GM18868 (cell line): ENCODE data around the gene DNER.
A peak's percentile ranks its signal among the peaks of the same experiment; 100 is the strongest.
"Not testable (repeated sequence)": the region's sequence is repeated elsewhere in the genome, so short reads cannot be mapped to it uniquely, and the experiment has no call there.

Source experiments
- ATAC-seq: cut with Tn5 transposase; IDR thresholded peaks from one replicate; pipeline ENCODE4 v1.9.1; 2021; ENCODE audit warnings: mild to moderate bottlenecking, moderate library complexity; ENCODE audit not compliant: unreplicated experiment

DNER gene

GRCh38 chr2:229714080-229714735, at the start of gene DNER:
Gene DNER, minus strand, starts transcription at chr2:229714555. Its CDS starts 132 bp downstream, at chr2:229714423.
- peak; percentile 83 for ATAC-seq

DNA sequence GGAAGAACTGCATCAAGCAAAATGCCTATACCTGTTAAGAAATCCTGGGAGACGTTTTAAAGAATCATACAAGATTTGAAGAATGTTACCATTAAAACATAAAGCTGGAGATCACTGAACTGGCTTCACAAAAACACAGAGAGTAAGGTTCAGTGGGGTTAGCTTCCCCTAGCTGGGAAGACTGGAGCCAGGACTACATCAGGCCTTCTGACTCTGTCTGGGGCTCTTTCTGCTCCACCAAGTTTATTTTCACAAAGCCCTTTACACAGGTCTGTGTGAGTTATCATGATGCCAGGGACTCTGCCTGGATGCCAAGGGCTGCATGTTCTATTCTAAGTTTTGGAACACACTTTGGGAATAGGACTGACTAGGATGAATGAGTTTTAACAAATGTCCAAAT, 47.3 kb upstream of the DNER start:
- no peak for ATAC-seq

GRCh38 chr2:229757462-229757861, 43.1 kb upstream of the DNER start:
- ATAC-seq: not testable (repeated sequence)

GRCh38 chr2:229752970-229753729, 38.8 kb upstream of the DNER start:
- ATAC-seq: no peak

DNA sequence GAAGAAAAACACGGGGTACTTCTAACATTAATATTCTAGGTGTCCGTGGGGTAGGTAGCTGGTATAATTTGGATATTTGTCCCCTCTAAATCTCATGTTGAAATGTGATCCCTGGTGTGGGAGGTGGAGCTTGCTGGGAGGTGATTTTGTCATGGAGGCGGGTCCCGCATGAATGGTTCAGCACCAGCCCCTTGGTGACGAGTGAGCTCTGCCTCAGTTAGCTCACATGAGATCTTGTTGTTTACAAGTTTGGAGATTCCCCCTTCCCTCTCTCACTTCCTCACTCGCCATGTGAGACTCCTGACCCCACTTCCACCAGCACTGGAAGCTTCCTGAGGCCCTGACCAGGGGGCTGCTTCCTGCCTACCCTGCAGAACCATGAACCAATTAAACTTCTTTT, 35.4 kb upstream of the DNER start:
- ATAC-seq: no peak

GRCh38 chr2:229748950-229749349, 34.6 kb upstream of the DNER start:
- no peak for ATAC-seq

DNA sequence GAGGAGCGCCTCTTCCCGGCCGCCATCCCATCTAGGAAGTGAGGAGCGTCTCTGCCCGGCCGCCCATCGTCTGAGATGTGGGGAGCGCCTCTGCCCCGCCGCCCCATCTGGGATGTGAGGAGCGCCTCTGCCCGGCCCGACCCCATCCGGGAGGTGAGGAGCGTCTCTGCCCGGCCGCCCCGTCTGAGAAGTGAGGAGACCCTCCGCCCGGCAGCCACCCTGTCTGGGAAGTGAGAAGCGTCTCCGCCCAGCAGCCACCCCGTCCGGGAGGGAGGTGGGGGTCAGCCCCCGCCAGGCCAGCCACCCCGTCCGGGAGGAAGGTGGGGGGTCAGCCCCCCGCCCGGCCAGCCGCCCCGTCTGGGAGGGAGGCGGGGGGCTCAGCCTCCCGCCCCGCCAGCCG, 28.3 kb upstream of the DNER start:
- ATAC-seq: not testable (repeated sequence)

DNA sequence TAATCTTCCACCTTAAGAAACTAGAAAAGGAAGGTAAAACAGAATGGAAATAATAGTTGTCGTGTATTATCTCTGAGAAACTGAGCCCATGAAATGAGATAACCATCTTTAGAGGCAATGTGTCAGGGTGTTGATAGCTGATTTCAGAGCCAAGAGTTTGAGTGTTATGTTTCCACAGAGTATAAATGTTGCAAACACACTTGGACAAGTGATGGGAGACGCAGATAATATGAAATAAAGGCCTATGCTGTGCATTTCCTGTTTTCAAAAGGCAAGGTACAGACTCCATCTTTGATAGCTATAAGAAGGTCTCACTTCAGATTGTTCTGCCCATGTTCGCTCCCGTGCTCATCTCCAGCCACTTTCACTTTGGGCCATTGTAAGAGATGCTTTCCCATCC, 25.9 kb upstream of the DNER start:
- ATAC-seq: no peak

- no peak for ATAC-seq
Measured at GRCh38 chr2:229738024-229738625, 23.8 kb upstream of the DNER start.

GRCh38 chr2:229734410-229734809, 20.1 kb upstream of the DNER start:
- no peak for ATAC-seq

DNA sequence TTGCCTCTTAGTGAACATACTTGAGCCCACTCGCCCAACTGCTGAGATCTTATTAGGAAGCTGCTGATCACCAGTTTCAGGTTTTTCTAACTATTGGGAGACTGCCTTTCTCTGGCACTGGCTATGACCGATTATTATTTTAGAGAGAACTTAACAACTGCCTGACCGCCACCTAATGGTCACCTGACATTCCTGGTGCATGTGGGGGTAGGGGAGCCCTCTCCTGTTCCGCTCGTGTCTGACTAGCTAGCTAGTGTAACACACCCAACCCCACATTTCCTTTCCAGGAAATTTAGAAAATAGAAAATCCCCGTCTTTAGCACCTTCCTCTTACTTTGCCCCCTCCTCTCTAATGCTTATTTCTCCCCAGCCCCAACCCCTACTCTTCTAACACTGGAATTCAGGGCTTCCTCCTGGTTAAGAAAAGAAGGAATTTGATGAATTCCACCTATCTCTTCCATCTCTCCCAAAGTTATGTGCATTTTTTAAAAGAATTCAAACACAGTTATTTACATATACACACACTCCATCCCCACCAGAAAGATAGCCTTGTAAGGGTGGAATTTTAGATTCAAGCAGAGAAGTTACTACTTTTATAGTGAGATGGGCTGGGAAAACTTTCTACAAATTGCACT, 19.4 kb upstream of the DNER start:
- no peak for ATAC-seq

- no peak for ATAC-seq
Measured at GRCh38 chr2:229732897-229733296, 18.5 kb upstream of the DNER start.

GRCh38 chr2:229731916-229732315, 17.6 kb upstream of the DNER start:
- no peak for ATAC-seq

GRCh38 chr2:229731363-229731762, 17.0 kb upstream of the DNER start:
- no peak for ATAC-seq

DNA sequence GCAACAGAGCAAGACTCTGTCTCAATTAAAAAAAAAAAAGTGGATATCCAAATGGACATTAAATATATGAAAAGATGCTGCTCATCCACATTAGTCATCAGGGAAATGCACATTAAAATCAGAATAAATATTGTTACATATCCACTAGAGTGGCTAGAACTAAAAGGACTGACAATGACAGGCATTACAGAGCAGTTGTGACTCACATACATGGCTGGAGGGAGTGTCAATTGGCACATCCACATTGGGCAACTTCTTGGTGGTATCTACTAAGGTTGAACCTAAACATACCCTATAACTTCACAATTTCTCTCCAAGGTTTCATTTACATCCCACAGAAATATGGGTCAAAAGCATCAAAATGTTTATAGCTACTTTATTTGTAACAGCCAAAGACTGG, 14.0 kb upstream of the DNER start:
- ATAC-seq: no peak

GRCh38 chr2:229726643-229727042, 12.3 kb upstream of the DNER start:
- no peak for ATAC-seq

DNA sequence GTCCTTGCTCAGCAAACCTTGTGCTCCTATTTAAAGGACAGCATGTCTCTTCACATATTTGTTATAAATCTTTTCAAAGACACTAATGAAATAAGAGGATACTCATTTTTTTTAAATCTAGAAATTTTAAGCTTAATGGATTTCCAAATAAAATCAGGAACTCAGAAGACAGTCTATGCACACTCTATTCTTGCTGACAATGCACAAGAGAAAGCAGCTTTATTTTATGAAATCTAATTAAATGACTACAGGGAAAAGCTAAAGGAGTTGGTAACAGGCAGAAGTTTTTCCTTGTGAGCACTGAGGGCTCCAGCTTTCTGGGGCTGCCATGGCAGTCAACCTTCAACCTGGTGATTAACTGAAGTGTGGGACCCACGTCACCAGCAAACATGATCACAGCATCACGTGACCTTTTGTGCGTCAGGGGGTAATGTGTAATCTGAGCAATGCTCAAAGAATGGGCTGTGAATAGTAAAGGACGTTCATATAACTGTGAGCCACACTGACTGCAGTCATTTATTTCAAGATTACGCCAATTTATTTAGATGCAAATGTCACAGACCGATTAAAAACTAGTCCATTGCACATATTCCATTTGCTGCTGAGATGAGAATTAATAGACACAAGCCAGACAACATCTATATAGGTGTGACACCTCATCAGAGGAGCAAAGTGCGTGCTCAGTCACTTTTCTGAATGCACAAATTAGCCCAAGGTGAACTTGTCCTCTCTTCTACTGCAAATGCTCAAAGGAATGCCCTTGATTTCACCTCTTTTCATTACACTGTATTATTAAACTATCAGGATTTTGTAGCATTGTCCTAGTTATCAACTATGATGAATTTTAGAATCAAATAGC, 11.6 kb upstream of the DNER start:
- ATAC-seq: no peak

DNA sequence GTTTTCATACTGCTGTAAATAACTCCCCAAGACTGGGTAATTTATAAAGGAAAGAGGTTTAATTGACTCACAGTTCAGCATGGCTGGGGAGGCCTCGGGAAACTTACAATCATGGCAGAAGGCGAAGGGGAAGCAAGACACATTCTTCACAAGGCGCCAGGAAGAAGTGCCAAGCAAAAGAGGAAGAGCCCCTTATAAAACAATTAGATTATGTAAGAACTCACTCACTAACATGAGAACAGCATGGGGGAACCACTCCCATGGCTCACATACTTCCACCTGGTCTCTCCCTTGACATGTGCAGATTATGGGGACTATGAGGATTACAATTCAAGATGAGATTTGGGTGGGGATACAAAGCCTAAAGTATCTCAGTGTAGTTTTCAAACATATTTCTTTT, 8.8 kb upstream of the DNER start:
- not testable (repeated sequence) for ATAC-seq

DNA sequence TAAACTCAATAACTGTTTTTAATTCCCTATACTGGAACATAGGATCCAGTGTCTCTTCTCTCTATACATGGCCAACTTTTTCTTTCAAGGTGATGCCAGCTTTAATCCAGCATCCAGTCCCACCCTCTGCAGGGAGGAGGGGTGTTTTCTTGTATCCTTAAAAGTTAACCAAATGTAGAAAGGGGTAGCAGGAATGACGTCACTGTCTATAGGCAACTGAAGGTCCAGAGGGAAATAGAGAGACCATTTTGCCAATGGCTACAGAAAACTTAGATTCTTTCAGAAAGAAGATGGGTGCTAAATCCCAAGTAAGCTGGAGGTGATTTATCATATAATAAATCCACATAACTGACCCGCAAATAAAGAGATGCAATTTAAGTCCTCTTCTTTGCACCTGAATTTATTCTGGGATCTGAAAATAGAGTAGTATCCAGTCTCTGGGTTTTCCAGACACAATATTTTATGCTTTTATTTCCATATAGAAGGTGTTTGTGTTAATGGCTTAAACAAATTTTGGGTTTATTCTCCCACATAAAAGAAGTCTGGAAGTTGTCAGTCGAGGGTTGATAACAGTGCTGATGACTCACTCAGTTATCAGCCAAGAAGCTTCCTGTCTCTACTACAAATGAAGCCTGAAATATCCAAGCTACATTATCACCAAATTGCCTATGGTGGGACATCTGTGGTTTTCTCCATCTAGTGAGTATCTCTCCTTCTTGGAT, 5.7 kb upstream of the DNER start:
- no peak for ATAC-seq

DNA sequence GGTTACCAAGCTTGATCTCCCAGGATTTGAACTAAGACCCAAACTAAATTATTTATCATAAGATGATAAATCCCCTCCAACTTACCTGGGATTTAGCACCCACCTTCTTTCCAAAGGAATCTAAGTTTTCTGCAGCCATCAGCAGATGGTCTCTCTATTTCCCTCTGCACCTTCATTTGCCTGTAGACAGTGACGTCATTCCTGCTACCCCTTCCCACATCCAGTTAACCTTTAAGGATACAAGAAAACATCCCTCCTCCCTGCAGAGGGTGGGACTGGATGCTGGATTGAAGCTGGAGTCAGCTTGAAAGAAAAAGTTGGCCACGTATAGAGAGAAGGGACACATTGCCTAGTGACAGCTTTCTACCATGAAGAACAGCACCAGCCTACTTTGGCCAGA, 3.7 kb upstream of the DNER start:
- no peak for ATAC-seq
